NCI-H146 (cell line): ENCODE measurements around the gene DISC1.
"Not testable (repeated sequence)": the region's sequence is repeated elsewhere in the genome, so short reads cannot be mapped to it uniquely, and the experiment has no call there.

Experiments used
- DNase-seq: peaks from one replicate; lab custom pipeline; 2025; lab: John Stamatoyannopoulos, UW

Gene DISC1

GRCh38 chr1:231638647-231639046, 12.1 kb downstream of the DISC1 start:
- no peak for DNase-seq

GRCh38 chr1:231639819-231640218, 13.2 kb downstream of the DISC1 start:
- no peak for DNase-seq

DNA sequence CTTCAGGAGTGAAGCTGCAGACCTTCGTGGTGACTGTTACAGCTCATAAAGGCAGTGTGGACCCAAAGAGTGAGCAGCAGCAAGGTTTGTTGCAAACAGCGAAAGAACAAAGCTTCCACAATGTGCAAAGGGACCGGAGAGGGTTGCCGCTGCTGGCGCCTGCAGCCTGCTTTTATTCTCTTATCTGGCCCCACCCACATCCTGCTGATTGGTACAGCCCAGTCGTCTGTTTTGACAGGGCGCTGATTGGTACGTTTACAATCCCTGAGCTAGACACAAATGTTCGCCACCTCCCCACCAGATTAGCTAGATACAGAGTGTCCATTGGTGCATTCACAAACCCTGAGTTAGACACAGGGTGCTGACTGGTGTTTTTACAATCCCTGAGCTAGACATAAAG, 14.9 kb downstream of the DISC1 start:
- DNase-seq: not testable (repeated sequence)

GRCh38 chr1:231642061-231642460, 15.5 kb downstream of the DISC1 start:
- DNase-seq: not testable (repeated sequence)

GRCh38 chr1:231642618-231643017, 16.0 kb downstream of the DISC1 start:
- peak; percentile 36 for DNase-seq

DNA sequence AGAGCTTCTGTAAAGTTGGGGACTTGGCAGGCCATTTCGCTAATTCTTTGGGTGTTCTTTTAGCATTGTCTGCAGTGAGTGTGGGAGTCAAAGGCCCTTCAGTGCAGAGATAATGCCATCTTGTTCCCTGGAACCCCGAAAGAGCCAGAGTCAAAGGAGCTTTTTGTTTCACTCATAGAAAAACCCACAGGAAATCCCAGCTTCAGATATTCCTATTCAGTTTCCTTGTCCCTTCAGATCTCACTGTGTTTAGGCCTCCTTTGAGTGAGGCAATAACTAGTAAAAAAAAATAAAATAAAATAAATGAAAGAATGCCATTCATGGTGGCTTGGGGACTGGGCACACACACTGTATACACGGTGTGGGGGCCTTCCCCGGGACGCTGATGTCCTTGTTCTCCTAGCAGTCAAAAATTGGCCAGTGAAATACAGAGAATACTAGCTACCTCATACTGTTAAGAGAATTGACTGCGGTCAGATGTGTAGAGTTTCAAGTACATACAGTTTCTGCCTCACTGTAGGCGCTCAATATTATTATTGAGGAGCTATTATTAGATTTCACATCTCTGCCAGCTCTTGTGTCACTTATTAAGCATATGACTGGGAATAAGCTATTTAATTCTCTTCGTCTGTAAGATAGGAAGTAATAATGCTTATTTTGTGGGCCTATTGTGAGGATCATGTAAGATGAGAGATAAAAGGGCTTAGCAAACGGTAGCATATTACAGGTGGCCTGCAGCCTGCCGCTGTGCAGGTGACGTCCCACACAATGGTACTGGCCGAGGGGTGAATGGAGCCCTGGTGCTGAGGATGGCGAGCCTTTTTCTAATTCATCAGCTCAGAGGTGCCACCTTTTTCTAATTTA, 16.7 kb downstream of the DISC1 start:
- DNase-seq: peak; percentile 91

GRCh38 chr1:231643935-231644237, 17.3 kb downstream of the DISC1 start:
- no peak for DNase-seq

DNA sequence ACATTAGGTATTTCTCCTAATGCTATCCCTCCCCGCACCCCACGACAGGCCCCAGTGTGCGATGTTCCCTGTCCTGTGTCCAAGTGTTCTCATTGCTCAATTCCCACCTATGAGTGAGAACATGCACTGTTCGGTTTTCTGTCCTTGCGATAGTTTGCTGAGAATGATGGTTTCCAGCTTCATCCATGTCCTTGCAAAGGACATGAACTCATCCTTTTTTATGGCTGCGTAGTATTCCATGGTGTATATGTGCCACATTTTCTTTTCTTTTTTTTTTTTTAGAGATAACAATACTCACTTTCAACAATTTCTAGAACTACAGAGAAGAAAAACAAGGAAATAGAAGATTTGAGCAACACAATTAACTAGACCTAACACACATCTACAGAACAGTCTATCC, 19.0 kb downstream of the DISC1 start:
- not testable (repeated sequence) for DNase-seq

DNA sequence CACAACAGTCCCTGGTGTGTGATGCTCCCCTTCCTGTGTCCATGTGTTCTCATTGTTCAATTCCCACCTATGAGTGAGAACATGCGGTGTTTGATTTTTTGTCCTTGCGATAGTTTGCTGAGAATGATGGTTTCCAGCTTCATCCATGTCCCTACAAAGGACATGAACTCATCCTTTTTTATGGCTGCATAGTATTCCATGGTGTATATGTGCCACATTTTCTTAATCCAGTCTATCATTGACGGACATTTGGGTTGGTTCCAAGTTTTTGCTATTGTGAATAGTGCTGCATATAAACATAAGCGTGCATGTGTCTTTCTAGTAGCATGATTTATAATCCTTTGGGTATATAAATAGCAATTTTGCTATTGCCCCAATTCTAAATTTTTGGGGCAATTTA, 19.6 kb downstream of the DISC1 start:
- DNase-seq: not testable (repeated sequence)

GRCh38 chr1:231651621-231652260, 25.2 kb downstream of the DISC1 start:
- peak; percentile 76 for DNase-seq

- DNase-seq: no peak
Measured at GRCh38 chr1:231653632-231654031, 27.0 kb downstream of the DISC1 start.

DNA sequence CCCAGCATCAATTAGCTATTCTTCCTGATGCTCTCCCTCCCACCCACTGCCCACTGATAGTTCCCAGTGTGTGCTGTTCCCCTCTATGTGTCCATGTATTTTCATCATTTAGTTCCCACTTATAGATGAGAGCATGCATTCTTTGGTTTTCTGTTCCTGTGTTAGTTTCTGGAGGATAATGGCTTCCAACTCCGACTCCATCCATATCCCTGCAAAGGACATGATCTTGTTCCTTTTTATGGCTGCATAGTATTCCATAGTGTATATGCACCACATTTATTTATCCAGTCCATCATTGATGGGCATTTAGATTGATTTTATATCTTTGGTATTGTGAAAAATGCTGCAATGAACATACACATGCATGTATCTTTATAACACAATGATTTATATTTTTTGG, 30.2 kb downstream of the DISC1 start:
- DNase-seq: no peak

- DNase-seq: not testable (repeated sequence)
Measured at GRCh38 chr1:231658223-231658622, 31.6 kb downstream of the DISC1 start.

DNA sequence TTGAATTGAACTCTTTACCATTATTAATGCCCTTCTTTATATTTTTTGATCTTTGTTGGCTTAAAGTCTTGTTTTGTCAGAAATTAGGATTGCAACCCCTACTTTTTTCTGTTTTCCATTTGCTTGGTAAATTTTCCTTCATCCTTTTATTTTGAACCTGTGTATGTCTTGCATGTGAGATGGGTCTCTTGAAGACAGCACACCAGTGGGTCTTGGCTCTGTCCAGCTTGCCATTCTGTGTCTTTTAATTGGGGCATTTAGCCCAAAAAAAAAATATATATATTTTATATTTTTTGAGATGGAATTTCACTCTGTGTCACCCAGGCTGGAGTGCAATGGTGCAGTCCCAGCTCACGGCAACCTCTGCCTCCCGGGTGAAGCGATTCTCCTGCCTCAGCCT, 33.6 kb downstream of the DISC1 start:
- no peak for DNase-seq

GRCh38 chr1:231663211-231663792, 36.7 kb downstream of the DISC1 start:
- DNase-seq: no peak

DNA sequence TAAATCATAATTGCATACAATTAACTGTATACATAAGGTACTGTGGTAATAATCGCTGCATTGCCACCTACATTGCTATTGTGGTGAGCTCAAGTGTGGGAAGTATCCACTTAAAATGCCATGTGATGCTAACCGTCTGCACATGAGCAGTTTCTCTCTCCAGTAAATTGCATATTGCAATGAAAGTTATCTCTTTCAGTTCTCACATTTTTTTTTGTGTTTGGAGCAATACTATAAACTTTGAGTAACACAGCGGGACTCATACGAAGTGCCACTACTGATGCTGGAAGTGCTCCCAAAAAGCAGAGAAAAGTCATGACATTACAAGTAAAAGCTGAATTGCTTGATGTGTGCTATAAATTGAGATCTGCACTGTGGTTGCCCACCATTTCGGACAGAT, 38.5 kb downstream of the DISC1 start:
- DNase-seq: no peak

GRCh38 chr1:231665726-231666125, 39.1 kb downstream of the DISC1 start:
- DNase-seq: no peak

- no peak for DNase-seq
Measured at GRCh38 chr1:231666220-231666936, 39.8 kb downstream of the DISC1 start.

GRCh38 chr1:231666937-231667608, 40.5 kb downstream of the DISC1 start:
- DNase-seq: no peak

DNA sequence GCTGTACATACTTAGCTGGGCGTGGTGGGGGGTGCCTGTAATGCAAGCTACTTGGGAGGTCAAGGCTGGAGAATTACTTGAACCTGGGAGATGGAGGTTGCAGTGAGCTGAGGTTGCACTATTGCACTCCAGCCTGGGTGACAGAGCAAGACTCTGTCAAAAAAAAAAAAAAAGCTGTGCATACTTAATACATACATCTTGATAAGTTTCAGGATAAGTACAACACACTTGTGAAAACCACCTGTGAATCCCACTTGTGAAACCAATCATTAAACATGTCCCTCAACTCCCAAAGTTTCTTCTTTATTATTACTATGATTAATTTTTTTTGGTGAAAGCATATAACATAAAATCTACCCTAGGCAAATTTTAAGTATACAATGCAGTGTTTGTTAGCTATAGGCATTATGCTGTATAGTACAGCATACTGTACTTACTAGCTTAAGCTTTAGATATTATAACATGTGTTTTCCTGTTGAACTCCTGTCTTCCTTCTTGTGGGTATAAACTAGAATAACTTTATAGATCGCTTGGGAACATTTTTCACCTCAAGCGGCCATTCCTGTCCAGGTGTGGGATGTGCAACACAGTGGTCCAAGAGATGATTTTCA, 41.4 kb downstream of the DISC1 start:
- no peak for DNase-seq

DNA sequence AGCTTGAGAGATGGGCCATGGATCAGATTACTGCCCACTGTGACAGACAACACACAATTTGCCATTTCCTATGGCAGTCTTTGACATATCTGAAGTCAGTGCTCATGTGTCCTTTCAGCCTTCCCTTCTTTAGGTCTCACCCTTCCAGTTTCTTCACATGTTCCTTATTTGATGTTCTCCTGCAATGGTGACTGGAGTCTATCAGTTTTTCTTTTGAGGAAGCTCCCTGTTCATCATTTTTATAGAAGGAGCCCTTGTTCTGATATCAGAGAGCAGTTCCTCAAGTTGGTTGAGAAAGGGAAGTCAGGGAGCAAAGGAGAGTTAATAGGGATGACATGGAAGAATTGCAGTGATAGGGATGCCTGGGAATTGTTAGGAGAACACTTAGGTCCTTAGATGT, 42.2 kb downstream of the DISC1 start:
- DNase-seq: no peak
